Psoas muscle (tissue), 8 donors: Measurements from ENCODE around the gene CTNS. TPM values are rescaled to one million over a fixed set of nuclear protein-coding genes. Genes with fewer than 3 reads are reported as not detected.

Experiments used
- ATAC-seq, 4 donors: fragments of 200-7000 bp; cut with Tn5 transposase; one replicate each; pipeline ENCODE4 v1.9.1; 2020; ENCODE audit warnings: moderate library complexity in 3 of 4, mild to moderate bottlenecking in 2 of 4
- DNase-seq, 2 donors: peaks; one replicate each; pipeline ENCODE4 v3.0.0-alpha.2; 2020
- H3K27ac ChIP-seq: fragments of 200-600 bp; one replicate; pipeline ENCODE4 v1.8.0; 2022
- H3K27me3 ChIP-seq, 3 donors: fragments of 200-600 bp in 1 of 3; one replicate each; pipeline versions ENCODE4 v1.6.1 to v1.8.0; 2013 to 2022; ENCODE audit warnings: low read length in 2 of 3, mild to moderate bottlenecking in 2 of 3, moderate library complexity in 1 of 3; ENCODE audit not compliant: insufficient read depth in 3 of 3
- H3K36me3 ChIP-seq, 2 donors: fragments of 200-600 bp in 1 of 2; one replicate each; pipeline versions ENCODE4 v1.6.1 to v1.8.0; 2013 to 2022; ENCODE audit warnings: low read depth in 1 of 2, mild to moderate bottlenecking in 1 of 2, moderate library complexity in 1 of 2; ENCODE audit not compliant: insufficient read depth in 1 of 2
- H3K4me1 ChIP-seq: fragments of 200-600 bp; one replicate; pipeline ENCODE4 v1.8.0; 2022
- H3K4me3 ChIP-seq: fragments of 200-600 bp; one replicate; pipeline ENCODE4 v1.8.0; 2022; ENCODE audit warnings: mild to moderate bottlenecking
- H3K9me3 ChIP-seq: fragments of 200-600 bp; one replicate; pipeline ENCODE4 v1.8.0; 2022
- CTCF ChIP-seq: fragments of 200-600 bp; IDR thresholded peaks from one replicate; pipeline ENCODE4 v1.8.0; 2022; ENCODE audit warnings: antibody characterized with exemption
- WGBS, 3 donors: extraction: QIAGEN DNeasy Blood & Tissue Kit; methylation state at CpG; one replicate each; pipeline versions ENCODE4 v1.1.6 to v1.1.7; 2013; 5-methylcytosine and 5-hydroxymethylcytosine counted together
- intact Hi-C, 2 donors: fragments of 100-400 bp; cut with DNase I; formaldehyde crosslinking; loops; one replicate each; pipeline versions ENCODE4 v1.11.0 to v1.14.2; 2022
- polyA plus RNA-seq, 3 donors: library from polyadenylated mRNA; stranded (reverse); fragments of 200-250 nt; gene quantifications; one replicate each; pipeline ENCODE4 v1.2.3, GENCODE V29; 2013
- total RNA-seq, 4 donors: library from RNA; stranded (reverse); fragmentation: NEBNext Ultra II Directional in 2 of 4; extraction: Animal tissue kit (Norgen Biotek cat#: 25700) in 2 of 4; gene quantifications; one replicate each; pipeline versions ENCODE4 v1.2.1 to v1.2.4, GENCODE V29; 2021 to 2023
- donor health status: healthy with polysubstance abuse.
- donor health status: DM: no; HTN: no; CAD: no; lungs with moderate emphysema.
- donor health status: Bipolar disorder and iron deficiency.
- donor health status: healthy.
- donor health status: DM: yes; HTN: yes; CAD: no.
- donor health status: DM: no; HTN: no; CAD: no.
- donor health status: DM: no; HTN: no; CAD: no.
- donor health status: DM: yes; HTN: yes; CAD: no.

Gene CTNS
- total and polyA plus RNA-seq, 7 donors: 7.3 to 32.7 (median 10.1) TPM

DNA sequence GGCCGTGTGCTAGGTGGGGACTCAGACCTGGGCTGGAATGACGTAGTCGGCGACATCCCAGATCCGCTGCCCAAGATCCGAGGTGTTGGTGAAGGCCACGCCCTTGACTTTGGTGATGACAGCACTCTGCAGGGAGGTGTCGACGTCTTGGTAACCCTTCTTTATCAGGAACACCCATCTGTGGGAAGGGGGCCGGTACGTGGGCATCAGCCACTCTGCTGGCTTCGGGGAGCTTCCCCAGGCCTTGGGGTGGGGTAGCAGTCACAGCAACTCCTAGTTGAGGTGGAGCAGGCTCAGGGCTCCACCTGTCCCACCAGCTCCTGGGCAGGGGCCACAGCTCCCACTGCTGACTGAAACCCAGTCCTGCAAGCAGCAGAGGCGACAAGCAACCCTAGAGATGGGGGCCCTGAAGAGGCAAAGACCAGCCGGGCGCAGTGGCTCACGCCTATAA lies 55.1 kb downstream of the CTNS start:
- intact Hi-C loops: no loop called here
- WGBS, 3 donors: 83 to 86% (median 85%) methylated on average over 16 of the region's 16 CpGs
- no peaks in the 10 kb centered on the region for H3K27me3 ChIP-seq
- DNase-seq (no peak), ATAC-seq (no peak)
- peaks cover 2 to 33% of the 10 kb centered on the region in 2 donors for H3K36me3 ChIP-seq
- H3K9me3 ChIP-seq: no peaks in the 10 kb centered on the region
- peaks cover 9% of the 10 kb centered on the region for H3K4me1 ChIP-seq
- H3K4me3 ChIP-seq: no peak overlapping the region
- TF ChIP-seq CTCF: no peak
- no peak overlapping the region for H3K27ac ChIP-seq

DNA sequence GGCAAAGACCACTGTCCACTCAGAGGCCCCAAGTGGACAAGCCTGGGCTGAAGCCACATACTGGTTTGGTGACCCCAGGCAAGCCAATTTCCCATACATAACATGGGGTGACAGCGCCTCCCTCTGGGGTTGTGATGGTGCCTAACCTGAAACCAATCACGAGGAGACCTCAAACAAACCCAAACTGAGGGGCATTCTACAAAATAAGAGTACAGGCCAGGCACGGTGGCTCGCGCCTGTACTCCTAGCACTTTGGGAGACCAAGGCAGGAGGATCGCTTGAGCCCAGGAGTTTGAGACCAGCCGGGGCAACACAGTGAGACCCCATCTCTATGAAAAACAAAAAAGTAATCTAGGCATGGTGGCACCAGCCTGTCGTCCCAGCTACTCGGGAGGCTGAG lies 55.8 kb downstream of the CTNS start:
- WGBS, 3 donors: 84 to 86% (median 85%) methylated on average over 9 of the region's 9 CpGs
- peaks cover 2 to 33% of the 10 kb centered on the region in 2 donors for H3K36me3 ChIP-seq
- DNase-seq (no peak), ATAC-seq (no peak)
- peaks cover 9% of the 10 kb centered on the region for H3K4me1 ChIP-seq
- no peaks in the 10 kb centered on the region for H3K27me3 ChIP-seq
- TF ChIP-seq CTCF: no peak
- intact Hi-C loops: no loop called here
- H3K4me3 ChIP-seq: no peak overlapping the region
- H3K9me3 ChIP-seq: no peaks in the 10 kb centered on the region
- peak overlapping the region; percentile 23 for H3K27ac ChIP-seq

DNA sequence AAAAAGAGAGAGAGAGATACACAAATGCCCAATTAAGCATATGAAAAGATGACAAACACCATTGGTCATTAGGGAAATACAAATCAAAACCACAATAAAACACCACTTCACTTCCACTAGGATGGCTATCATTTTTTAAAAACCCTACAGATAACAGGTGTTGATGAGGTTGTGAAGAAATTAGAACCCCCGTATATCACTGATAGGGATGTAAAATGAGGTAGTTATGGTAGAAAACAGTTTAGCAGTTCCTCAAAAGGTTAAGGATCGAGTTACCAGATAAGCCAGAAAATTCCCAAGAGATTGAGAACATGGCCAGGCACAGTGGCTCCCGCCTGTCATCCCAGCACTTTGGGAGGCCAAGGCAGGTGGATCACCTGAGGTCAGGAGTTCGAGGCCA lies 56.6 kb downstream of the CTNS start:
- DNase-seq (no peak), ATAC-seq (no peak)
- TF ChIP-seq CTCF: no peak
- no peaks in the 10 kb centered on the region for H3K9me3 ChIP-seq
- peak overlapping the region; percentile 95 for H3K27ac ChIP-seq
- peaks cover 9% of the 10 kb centered on the region for H3K4me1 ChIP-seq
- intact Hi-C loops: no loop called here
- H3K36me3 ChIP-seq: peaks cover 2 to 34% of the 10 kb centered on the region in 2 donors
- no peak overlapping the region for H3K4me3 ChIP-seq
- WGBS, 3 donors: 68 to 80% (median 72%) methylated on average over 4 of the region's 4 CpGs
- no peaks in the 10 kb centered on the region for H3K27me3 ChIP-seq

GRCh38 chr17:3693829-3694231 lies 57.3 kb downstream of the CTNS start:
- intact Hi-C loops: no loop called here

More at GRCh38 chr17:3693829-3694231, 57.3 kb downstream of the CTNS start:
- DNase-seq: no peak
- Histone ChIP-seq H3K27ac (peak overlapping the region; percentile 95), H3K4me1 (peaks cover 9% of the 10 kb centered on the region), H3K27me3 (no peaks in the 10 kb centered on the region), H3K36me3 (peaks cover 2 to 32% of the 10 kb centered on the region in 2 donors), H3K4me3 (no peak overlapping the region), H3K9me3 (no peaks in the 10 kb centered on the region)
- no peak for ATAC-seq
- TF ChIP-seq CTCF: no peak
- WGBS, 3 donors: 68 to 73% (median 71%) methylated on average over 9 of the region's 9 CpGs
